ENCODE results near the gene ATP6V1G2.

The ATP6V1G2 gene

GRCh38 chr6:31531771-31532643 lies 14.4 kb downstream of the ATP6V1G2 start:
- Histone ChIP-seq H3K9me3 (no peaks in the 10 kb centered on the region), H3K27ac (no peak overlapping the region), H3K4me1 (no peaks in the 10 kb centered on the region), H3K4me3 (no peak overlapping the region), H3K36me3 (peaks cover 63 to 78% (median 77%) of the 10 kb centered on the region in 3 donors), H3K27me3 (no peaks in the 10 kb centered on the region)
- DNase-seq: no peak
- no peak for TF ChIP-seq CTCF (IDR thresholded peaks at IDR 0.05)
- intact Hi-C loops (cut with DNase I; ENCODE audit: low total_unique reads): no loop called here

- Histone ChIP-seq H3K27me3 (no peaks in the 10 kb centered on the region), H3K9me3 (no peaks in the 10 kb centered on the region), H3K4me1 (no peaks in the 10 kb centered on the region), H3K36me3 (peaks cover 54 to 70% (median 69%) of the 10 kb centered on the region in 3 donors), H3K4me3 (no peak overlapping the region), H3K27ac (no peak overlapping the region)
- no peak for DNase-seq
- TF ChIP-seq CTCF (IDR thresholded peaks at IDR 0.05): no peak
- intact Hi-C loops (cut with DNase I; ENCODE audit: low total_unique reads): no loop called here
These were observed 15.2 kb downstream of the ATP6V1G2 start for GRCh38 chr6:31531162-31531561.

- intact Hi-C loops (cut with DNase I; ENCODE audit: low total_unique reads): no loop called here
- no peaks in the 10 kb centered on the region for H3K9me3 ChIP-seq
- peaks cover 49 to 65% (median 64%) of the 10 kb centered on the region in 3 donors for H3K36me3 ChIP-seq
- DNase-seq: no peak
- H3K4me3 ChIP-seq: no peak overlapping the region
- TF ChIP-seq CTCF (IDR thresholded peaks at IDR 0.05): no peak
- no peaks in the 10 kb centered on the region for H3K27me3 ChIP-seq
- H3K4me1 ChIP-seq: no peaks in the 10 kb centered on the region
- H3K27ac ChIP-seq: no peak overlapping the region
These were observed 15.7 kb downstream of the ATP6V1G2 start for GRCh38 chr6:31530659-31531058.

GRCh38 chr6:31529329-31530150 lies 16.9 kb downstream of the ATP6V1G2 start:
- no peak overlapping the region for H3K27ac ChIP-seq
- no peaks in the 10 kb centered on the region for H3K9me3 ChIP-seq
- peaks cover 38 to 53% (median 53%) of the 10 kb centered on the region in 3 donors for H3K36me3 ChIP-seq
- no peak for TF ChIP-seq CTCF (IDR thresholded peaks at IDR 0.05)
- H3K4me1 ChIP-seq: no peaks in the 10 kb centered on the region
- H3K4me3 ChIP-seq: no peak overlapping the region
- intact Hi-C loops (cut with DNase I; ENCODE audit: low total_unique reads): no loop called here
- no peaks in the 10 kb centered on the region for H3K27me3 ChIP-seq
- no peak for DNase-seq

GRCh38 chr6:31528821-31529328 lies 17.5 kb downstream of the ATP6V1G2 start, which contains the start of gene MCCD1:
Gene MCCD1, plus strand, starts transcription at chr6:31528962. Its CDS starts 53 bp downstream, at chr6:31529015.
- H3K4me3 ChIP-seq: no peak within 1 kb of the TSS
- peaks cover 31 to 47% (median 47%) of the 10 kb centered on the region in 3 donors for H3K36me3 ChIP-seq
- H3K9me3 ChIP-seq: no peaks in the 10 kb centered on the region
- no peaks in the 10 kb centered on the region for H3K4me1 ChIP-seq
- no peak for DNase-seq
- intact Hi-C loops (cut with DNase I; ENCODE audit: low total_unique reads): no loop called here
- H3K27ac ChIP-seq: no peak within 1 kb of the TSS
- no peaks in the 10 kb centered on the region for H3K27me3 ChIP-seq
- TF ChIP-seq CTCF (IDR thresholded peaks at IDR 0.05): no peak

Measured in tibial artery (tissue), 4 donors.